GM12875 (cell line): ENCODE data around the gene THG1L.
A peak's percentile ranks its signal among the peaks of the same experiment; 100 is the strongest.

Experiments
- H3K4me3 ChIP-seq: one replicate; pipeline ENCODE4 v1.5.1; 2011; ENCODE audit warnings: low read depth, low read length, control low read depth
- TF ChIP-seq, protein P1 (sequence below): IDR thresholded peaks from 2 replicates; pipeline ENCODE4 v1.5.1; 2011; ENCODE audit warnings: low read depth, mild to moderate bottlenecking, control low read depth, inconsistent platforms, low read length, moderate library complexity, borderline replicate concordance; ENCODE audit not compliant: insufficient read depth

The THG1L gene

DNA sequence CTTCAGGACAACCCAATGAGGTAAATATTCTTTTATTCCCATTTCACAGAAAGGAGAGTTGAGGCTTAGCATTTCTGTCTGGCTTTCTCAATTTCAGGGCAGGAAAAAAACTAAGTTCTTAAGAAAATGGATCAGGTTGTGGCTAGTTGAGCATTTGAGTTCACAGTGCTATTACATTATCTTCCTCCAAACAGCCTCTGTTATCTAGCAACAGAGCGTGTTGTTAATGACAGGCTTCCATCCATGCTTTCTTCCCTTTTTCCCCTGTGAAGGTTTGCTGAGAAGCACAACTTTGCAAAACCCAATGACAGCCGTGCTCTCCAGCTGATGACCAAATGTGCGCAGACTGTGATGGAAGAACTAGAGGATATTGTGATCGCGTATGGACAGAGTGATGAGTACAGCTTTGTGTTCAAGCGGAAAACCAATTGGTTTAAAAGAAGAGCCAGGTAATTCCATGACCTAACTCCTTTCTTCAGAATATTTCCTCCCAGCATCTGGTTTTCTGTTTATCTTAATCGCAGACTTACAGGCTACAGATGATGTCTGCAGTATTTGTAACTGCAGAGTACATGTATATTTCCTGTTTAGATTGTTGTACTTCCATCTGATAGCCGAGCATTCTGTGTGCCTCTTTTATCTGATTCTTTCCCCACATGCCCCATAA is 1.5 kb downstream of the THG1L start:
- H3K4me3 ChIP-seq: no peak overlapping the region
- TF ChIP-seq, protein P1, sequence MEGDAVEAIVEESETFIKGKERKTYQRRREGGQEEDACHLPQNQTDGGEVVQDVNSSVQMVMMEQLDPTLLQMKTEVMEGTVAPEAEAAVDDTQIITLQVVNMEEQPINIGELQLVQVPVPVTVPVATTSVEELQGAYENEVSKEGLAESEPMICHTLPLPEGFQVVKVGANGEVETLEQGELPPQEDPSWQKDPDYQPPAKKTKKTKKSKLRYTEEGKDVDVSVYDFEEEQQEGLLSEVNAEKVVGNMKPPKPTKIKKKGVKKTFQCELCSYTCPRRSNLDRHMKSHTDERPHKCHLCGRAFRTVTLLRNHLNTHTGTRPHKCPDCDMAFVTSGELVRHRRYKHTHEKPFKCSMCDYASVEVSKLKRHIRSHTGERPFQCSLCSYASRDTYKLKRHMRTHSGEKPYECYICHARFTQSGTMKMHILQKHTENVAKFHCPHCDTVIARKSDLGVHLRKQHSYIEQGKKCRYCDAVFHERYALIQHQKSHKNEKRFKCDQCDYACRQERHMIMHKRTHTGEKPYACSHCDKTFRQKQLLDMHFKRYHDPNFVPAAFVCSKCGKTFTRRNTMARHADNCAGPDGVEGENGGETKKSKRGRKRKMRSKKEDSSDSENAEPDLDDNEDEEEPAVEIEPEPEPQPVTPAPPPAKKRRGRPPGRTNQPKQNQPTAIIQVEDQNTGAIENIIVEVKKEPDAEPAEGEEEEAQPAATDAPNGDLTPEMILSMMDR: no peak

DNA sequence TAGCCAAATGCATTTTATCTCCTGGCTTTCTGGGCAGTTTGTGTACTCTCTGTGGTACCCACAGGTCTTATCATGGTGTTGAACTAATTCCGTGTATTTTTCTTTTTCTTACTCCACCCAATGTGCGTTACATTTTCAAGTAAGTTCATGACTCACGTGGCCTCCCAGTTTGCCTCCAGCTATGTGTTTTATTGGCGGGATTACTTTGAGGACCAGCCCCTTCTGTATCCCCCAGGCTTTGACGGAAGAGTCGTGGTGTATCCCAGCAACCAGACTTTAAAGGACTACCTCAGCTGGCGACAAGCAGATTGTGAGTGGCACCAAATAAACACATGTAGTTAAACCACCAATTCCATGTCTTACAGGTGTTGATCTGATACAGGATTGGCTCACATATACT is 3.2 kb downstream of the THG1L start:
- TF ChIP-seq, protein P1: no peak
- no peak overlapping the region for H3K4me3 ChIP-seq

DNA sequence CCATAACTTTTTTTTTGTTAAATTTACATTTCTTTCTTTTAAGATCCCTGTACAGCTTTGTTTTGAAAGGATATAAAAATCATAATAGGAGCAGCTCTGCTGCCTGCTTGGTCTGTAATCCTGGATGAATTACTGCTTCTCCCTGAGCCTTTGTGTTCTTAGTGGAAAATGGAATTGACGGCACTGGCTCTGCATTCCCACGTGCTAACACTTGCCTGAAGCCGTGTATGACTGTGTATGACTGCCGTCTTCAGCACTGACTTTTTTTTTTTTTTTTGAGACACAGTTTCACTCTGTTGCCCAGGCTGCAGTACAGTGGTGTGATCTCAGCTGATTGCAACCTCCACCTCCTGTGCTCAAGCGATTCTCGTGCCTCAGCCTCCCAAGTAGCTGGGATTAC is 4.8 kb downstream of the THG1L start:
- TF ChIP-seq, protein P1: no peak
- no peak overlapping the region for H3K4me3 ChIP-seq

DNA sequence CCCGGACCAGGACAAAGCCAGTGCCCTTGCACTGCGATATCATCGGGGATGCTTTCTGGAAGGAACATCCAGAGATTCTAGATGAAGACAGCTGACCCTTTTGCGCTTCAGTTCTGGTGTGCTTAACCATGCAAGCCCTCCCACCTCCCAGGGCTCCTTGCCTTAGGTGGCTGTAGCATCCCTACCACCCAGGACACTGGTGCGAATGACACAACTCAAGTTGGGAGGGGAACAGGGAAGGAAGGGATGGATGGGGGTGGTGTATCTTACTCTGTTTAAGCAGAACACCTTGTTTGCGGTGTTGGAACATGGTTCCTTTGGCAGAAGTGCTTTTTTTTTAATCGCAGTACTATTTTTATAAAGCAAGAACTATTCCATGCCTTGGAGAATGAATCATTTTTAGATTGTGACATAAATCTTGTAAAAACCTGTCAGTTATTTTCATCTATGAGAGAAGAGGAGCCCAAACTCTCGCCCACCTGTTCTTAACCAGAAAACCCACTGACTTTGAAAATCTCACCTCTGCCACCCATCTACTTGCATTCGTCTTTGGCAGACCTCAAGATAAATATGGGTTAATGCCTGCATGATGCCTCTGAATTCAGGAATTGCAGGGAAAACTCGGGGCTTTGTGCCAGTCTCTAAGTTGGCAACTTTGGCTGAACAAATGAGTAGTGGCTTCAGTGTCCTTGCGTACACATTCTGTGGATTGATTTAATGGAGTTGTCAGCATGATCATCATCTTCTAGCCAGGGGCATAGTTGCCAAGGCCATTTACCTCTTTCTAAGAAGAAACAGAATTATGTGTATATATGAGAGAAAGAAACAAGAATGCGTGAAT is 8.4 kb downstream of the THG1L start:
- TF ChIP-seq, protein P1: no peak
- no peak overlapping the region for H3K4me3 ChIP-seq

DNA sequence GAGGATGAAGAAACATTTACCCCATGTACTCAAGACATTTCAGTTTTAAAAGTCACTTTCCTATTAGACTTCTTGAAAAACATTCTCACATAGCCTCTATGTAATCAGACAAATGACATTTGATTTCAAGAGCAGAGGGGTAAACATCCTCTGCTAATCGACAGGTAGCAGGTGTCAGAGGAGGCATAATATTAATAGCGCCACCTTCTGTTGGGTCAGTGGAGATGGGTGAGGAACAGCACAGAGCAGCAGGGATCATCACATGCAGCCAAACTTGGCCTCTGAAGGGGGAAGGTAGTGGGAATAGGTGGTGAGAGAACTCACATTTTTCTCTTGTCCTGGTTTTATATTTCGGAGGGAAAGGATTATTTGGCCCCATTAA is 9.0 kb downstream of the THG1L start:
- TF ChIP-seq, protein P1: peak; percentile 43; the same call in 1 of the 2 replicates
- no peak overlapping the region for H3K4me3 ChIP-seq

DNA sequence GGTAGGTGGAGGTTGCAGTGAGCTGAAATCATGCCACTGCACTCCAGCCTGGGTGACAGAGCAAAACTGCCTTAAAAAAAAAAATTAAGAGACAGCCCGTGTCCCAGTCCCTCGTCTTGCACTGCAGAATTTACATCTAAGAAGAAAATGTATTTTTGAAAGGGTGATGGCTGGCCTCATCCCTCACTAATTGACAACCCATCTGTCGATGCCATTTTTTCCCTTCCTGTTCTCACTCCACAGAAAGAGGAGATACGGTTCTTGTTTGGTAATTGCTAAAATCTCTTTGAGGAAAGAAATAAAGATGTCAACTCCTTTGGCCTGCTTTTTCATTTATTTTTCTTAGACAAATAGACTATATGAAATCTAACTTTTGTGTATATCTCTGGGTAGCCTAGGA is 9.9 kb downstream of the THG1L start:
- no peak overlapping the region for H3K4me3 ChIP-seq
- TF ChIP-seq, protein P1: no peak
